ENCODE results near the gene APBA2. TPM values are rescaled to one million over a fixed set of nuclear protein-coding genes. Genes with fewer than 3 reads are reported as not detected.

APBA2 gene
- total RNA-seq, 1 donor from 2014 or later = 35.8 TPM

DNA sequence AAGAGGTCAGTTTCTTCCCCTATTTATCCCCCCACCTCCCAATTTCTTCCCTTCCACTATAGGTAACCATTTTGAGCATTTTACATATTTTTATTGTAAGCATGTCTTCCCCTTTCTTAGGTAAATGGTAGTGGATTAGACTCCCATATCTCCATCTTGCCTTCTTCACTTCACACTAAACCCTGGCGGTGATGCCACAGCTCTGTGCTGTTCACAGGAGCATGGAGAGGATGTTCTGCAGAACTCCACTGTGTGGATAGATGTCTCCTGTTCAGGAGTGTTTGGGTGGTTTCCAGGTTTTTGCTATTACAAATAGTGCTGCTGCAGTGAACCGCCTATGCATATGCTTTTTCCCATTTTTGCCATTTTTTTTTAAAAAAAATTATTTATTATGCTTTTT is 201.1 kb downstream of the APBA2 start:
- no peak overlapping the region for H3K4me2 ChIP-seq
- Mint-ChIP-seq H3K4me3 (no peak overlapping the region), H3K4me1 (peaks cover 9% of the 10 kb centered on the region), H3K27ac (no peak overlapping the region), H3K36me3 (peaks cover 9% of the 10 kb centered on the region), H3K9me3 (peaks cover 7% of the 10 kb centered on the region), H3K27me3 (ENCODE audit: insufficient read depth, low read depth) (peaks cover 7% of the 10 kb centered on the region)
- no peaks in the 10 kb centered on the region for H3K79me2 ChIP-seq (ENCODE audit: low read depth)
- H3K36me3 ChIP-seq = peaks cover 8% of the 10 kb centered on the region
- H3K9ac ChIP-seq = no peak overlapping the region
- no peak overlapping the region for H3K27ac ChIP-seq
- no peaks in the 10 kb centered on the region for H3F3A ChIP-seq (ENCODE audit: low read depth)
- no peaks in the 10 kb centered on the region for H3K27me3 ChIP-seq
- H2AFZ ChIP-seq (replicated peaks) = no peak overlapping the region
- no peaks in the 10 kb centered on the region for H3K4me1 ChIP-seq
- TF ChIP-seq EZH2 (IDR thresholded peaks at IDR 0.05) (no peak), EZH2phosphoT487 (IDR thresholded peaks at IDR 0.05) (no peak)
- peaks cover 4% of the 10 kb centered on the region for H3K9me3 ChIP-seq (ENCODE audit: low read depth)
- H4K20me1 ChIP-seq (ENCODE audit: low read depth) = peaks cover 7% of the 10 kb centered on the region
- DNase-seq (ENCODE audit: low spot score) = no peak
- H3K4me3 ChIP-seq = no peak overlapping the region

DNA sequence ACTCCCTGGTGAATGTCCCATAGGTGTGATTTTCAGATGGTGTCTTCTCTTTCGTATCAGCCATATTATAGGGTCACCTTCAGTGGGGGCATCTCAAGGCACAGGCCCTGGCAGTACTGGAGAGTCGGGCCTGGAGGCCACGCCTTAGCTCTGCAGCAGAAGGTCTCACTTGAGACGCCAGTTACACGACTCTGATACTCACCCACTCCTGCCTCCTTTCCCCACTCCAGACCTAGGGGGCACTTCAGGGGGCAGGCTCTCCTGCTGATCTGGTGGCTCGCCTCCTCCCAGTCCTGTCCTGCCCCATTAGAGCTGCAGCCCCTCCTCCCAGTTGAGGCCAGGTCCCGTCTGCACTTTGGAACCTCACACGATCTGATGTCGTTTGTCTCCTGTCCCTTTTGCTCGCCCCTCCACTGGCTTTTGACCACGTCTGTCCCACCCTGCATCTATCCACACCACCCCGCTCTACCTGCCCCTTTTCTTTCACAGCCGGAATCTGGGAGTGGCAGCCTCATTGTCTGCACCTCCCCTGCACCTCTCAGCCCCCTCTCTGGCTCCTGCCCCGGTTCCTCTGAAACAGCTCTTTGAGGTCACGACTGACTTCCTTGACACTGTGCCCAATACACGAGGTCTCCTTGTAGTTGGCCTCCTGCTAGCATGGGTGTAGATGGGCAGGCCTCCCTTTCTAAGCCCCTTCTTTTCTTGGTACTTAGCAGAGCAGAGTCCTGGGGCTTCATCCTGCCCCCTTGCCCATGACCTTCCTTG is 201.9 kb downstream of the APBA2 start:
- no peaks in the 10 kb centered on the region for H3K79me2 ChIP-seq (ENCODE audit: low read depth)
- no peaks in the 10 kb centered on the region for H3K4me1 ChIP-seq
- H4K20me1 ChIP-seq (ENCODE audit: low read depth) = peaks cover 7% of the 10 kb centered on the region
- no peaks in the 10 kb centered on the region for H3F3A ChIP-seq (ENCODE audit: low read depth)
- no peak for TF ChIP-seq EZH2 (IDR thresholded peaks at IDR 0.05)
- TF ChIP-seq, protein P1, sequence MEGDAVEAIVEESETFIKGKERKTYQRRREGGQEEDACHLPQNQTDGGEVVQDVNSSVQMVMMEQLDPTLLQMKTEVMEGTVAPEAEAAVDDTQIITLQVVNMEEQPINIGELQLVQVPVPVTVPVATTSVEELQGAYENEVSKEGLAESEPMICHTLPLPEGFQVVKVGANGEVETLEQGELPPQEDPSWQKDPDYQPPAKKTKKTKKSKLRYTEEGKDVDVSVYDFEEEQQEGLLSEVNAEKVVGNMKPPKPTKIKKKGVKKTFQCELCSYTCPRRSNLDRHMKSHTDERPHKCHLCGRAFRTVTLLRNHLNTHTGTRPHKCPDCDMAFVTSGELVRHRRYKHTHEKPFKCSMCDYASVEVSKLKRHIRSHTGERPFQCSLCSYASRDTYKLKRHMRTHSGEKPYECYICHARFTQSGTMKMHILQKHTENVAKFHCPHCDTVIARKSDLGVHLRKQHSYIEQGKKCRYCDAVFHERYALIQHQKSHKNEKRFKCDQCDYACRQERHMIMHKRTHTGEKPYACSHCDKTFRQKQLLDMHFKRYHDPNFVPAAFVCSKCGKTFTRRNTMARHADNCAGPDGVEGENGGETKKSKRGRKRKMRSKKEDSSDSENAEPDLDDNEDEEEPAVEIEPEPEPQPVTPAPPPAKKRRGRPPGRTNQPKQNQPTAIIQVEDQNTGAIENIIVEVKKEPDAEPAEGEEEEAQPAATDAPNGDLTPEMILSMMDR (IDR thresholded peaks at IDR 0.05) = no peak
- TF ChIP-seq EZH2phosphoT487 (IDR thresholded peaks at IDR 0.05) = no peak
- Mint-ChIP-seq H3K9me3 (peaks cover 7% of the 10 kb centered on the region), H3K4me1 (peaks cover 6% of the 10 kb centered on the region), H3K36me3 (peaks cover 12% of the 10 kb centered on the region), H3K27ac (no peak overlapping the region), H3K4me3 (no peak overlapping the region), H3K27me3 (ENCODE audit: insufficient read depth, low read depth) (peaks cover 5% of the 10 kb centered on the region)
- H3K9me3 ChIP-seq (ENCODE audit: low read depth) = peaks cover 4% of the 10 kb centered on the region
- H3K9ac ChIP-seq = no peak overlapping the region
- H2AFZ ChIP-seq (replicated peaks) = no peak overlapping the region
- DNase-seq (ENCODE audit: low spot score) = no peak
- H3K27me3 ChIP-seq = no peaks in the 10 kb centered on the region
- H3K4me2 ChIP-seq = no peak overlapping the region
- no peak overlapping the region for H3K27ac ChIP-seq
- H3K4me3 ChIP-seq = no peak overlapping the region
- H3K36me3 ChIP-seq = peaks cover 8% of the 10 kb centered on the region

GRCh38 chr15:29088666-29089065 is 202.9 kb downstream of the APBA2 start:
- H3K9me3 ChIP-seq (ENCODE audit: low read depth) = peaks cover 4% of the 10 kb centered on the region
- Mint-ChIP-seq H3K9me3 (peaks cover 7% of the 10 kb centered on the region), H3K27ac (peak overlapping the region; percentile 39), H3K36me3 (peaks cover 12% of the 10 kb centered on the region), H3K27me3 (ENCODE audit: insufficient read depth, low read depth) (peaks cover 4% of the 10 kb centered on the region), H3K4me3 (no peak overlapping the region), H3K4me1 (peaks cover 6% of the 10 kb centered on the region)
- H3K9ac ChIP-seq = no peak overlapping the region
- H4K20me1 ChIP-seq (ENCODE audit: low read depth) = peaks cover 7% of the 10 kb centered on the region
- no peaks in the 10 kb centered on the region for H3K27me3 ChIP-seq
- H3K27ac ChIP-seq = no peak overlapping the region
- H3F3A ChIP-seq (ENCODE audit: low read depth) = no peaks in the 10 kb centered on the region
- no peak overlapping the region for H2AFZ ChIP-seq (replicated peaks)
- no peaks in the 10 kb centered on the region for H3K79me2 ChIP-seq (ENCODE audit: low read depth)
- H3K4me1 ChIP-seq = no peaks in the 10 kb centered on the region
- H3K4me3 ChIP-seq = no peak overlapping the region
- no peak for DNase-seq (ENCODE audit: low spot score)
- H3K4me2 ChIP-seq = no peak overlapping the region
- TF ChIP-seq, protein P1 (IDR thresholded peaks at IDR 0.05) = no peak
- TF ChIP-seq EZH2phosphoT487 (IDR thresholded peaks at IDR 0.05) (no peak), EZH2 (IDR thresholded peaks at IDR 0.05) (no peak)
- H3K36me3 ChIP-seq = peaks cover 8% of the 10 kb centered on the region
